Stimulated activated CD8-positive, alpha-beta memory T cell treated with anti-CD3 and anti-CD28 coated beads, Interleukin-12 subunit alpha, Interleukin-12 subunit beta, amount 100 ng/mL, for 24 hours (primary cell): ENCODE data around the gene IQCE.
"Not testable (repeated sequence)": the region's sequence is repeated elsewhere in the genome, so short reads cannot be mapped to it uniquely, and the experiment has no call there.

Experiments
- DNase-seq: peaks from one replicate; pipeline ENCODE4 v3.0.0-alpha.2; 2020; ENCODE audit errors: extremely low read depth

IQCE gene

GRCh38 chr7:2520761-2521290 lies 38.0 kb upstream of the IQCE start:
- no peak for DNase-seq

- DNase-seq: no peak
These were observed 37.4 kb upstream of the IQCE start for GRCh38 chr7:2521341-2521745.

GRCh38 chr7:2521952-2522591 lies 36.7 kb upstream of the IQCE start:
- DNase-seq: no peak

- DNase-seq: no peak
These were observed 35.9 kb upstream of the IQCE start for GRCh38 chr7:2522780-2523433.

- DNase-seq: no peak
These were observed 35.3 kb upstream of the IQCE start for GRCh38 chr7:2523461-2523936.

GRCh38 chr7:2523941-2524807 lies 34.6 kb upstream of the IQCE start:
- DNase-seq: no peak

GRCh38 chr7:2524808-2525657 lies 33.7 kb upstream of the IQCE start:
- no peak for DNase-seq

- no peak for DNase-seq
These were observed 32.8 kb upstream of the IQCE start for GRCh38 chr7:2525658-2526630.

- no peak for DNase-seq
These were observed 31.9 kb upstream of the IQCE start for GRCh38 chr7:2526659-2527504.

GRCh38 chr7:2527505-2528467 lies 31.0 kb upstream of the IQCE start:
- no peak for DNase-seq

- no peak for DNase-seq
These were observed 30.2 kb upstream of the IQCE start for GRCh38 chr7:2528481-2529095.

- DNase-seq: no peak
These were observed 29.4 kb upstream of the IQCE start for GRCh38 chr7:2529161-2530070.

- DNase-seq: no peak
These were observed 28.4 kb upstream of the IQCE start for GRCh38 chr7:2530071-2530987.

GRCh38 chr7:2530994-2531795 lies 27.6 kb upstream of the IQCE start:
- DNase-seq: not testable (repeated sequence)

- DNase-seq: not testable (repeated sequence)
These were observed 27.0 kb upstream of the IQCE start for GRCh38 chr7:2531796-2532110.
